Measurements from ENCODE around the gene TMEM259. TPM values are rescaled to one million over a fixed set of nuclear protein-coding genes. Genes with fewer than 3 reads are reported as not detected.

The TMEM259 gene
- total and polyA plus RNA-seq, 2 of the 13 experiments (the other 11 are each of a cell fraction or from before 2014, with no cell fraction given): 64.7 to 164 TPM

GRCh38 chr19:1000095-1000494, 20.8 kb downstream of the TMEM259 start, which contains the start of gene GRIN3B (continued):
- TF ChIP-seq, protein P1, sequence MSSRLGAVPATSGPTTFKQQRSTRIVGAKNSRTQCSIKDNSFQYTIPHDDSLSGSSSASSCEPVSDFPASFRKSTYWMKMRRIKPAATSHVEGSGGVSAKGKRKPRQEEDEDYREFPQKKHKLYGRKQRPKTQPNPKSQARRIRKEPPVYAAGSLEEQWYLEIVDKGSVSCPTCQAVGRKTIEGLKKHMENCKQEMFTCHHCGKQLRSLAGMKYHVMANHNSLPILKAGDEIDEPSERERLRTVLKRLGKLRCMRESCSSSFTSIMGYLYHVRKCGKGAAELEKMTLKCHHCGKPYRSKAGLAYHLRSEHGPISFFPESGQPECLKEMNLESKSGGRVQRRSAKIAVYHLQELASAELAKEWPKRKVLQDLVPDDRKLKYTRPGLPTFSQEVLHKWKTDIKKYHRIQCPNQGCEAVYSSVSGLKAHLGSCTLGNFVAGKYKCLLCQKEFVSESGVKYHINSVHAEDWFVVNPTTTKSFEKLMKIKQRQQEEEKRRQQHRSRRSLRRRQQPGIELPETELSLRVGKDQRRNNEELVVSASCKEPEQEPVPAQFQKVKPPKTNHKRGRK (CRISPR knock-in tag; IDR thresholded peaks at IDR 0.05): no peak
- no peak for TF ChIP-seq NFYB (CRISPR knock-in tag; IDR thresholded peaks at IDR 0.05)
- TF ChIP-seq ZNF296 (CRISPR knock-in tag; conservative IDR thresholded peaks at IDR 0.05): no peak
- TF ChIP-seq HOXA7 (CRISPR knock-in tag; IDR thresholded peaks at IDR 0.05): no peak
- no peak for TF ChIP-seq ZNF460 (CRISPR knock-in tag; IDR thresholded peaks at IDR 0.05; ENCODE audit: borderline replicate concordance)
- TF ChIP-seq, protein P2, sequence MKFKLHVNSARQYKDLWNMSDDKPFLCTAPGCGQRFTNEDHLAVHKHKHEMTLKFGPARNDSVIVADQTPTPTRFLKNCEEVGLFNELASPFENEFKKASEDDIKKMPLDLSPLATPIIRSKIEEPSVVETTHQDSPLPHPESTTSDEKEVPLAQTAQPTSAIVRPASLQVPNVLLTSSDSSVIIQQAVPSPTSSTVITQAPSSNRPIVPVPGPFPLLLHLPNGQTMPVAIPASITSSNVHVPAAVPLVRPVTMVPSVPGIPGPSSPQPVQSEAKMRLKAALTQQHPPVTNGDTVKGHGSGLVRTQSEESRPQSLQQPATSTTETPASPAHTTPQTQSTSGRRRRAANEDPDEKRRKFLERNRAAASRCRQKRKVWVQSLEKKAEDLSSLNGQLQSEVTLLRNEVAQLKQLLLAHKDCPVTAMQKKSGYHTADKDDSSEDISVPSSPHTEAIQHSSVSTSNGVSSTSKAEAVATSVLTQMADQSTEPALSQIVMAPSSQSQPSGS (CRISPR knock-in tag; IDR thresholded peaks at IDR 0.05): no peak
- no peak for TF ChIP-seq TEAD2 (CRISPR knock-in tag; IDR thresholded peaks at IDR 0.05)
- no peak for TF ChIP-seq JDP2 (CRISPR knock-in tag; IDR thresholded peaks at IDR 0.05; ENCODE audit: borderline replicate concordance)
- no peak for TF ChIP-seq ZNF7 (CRISPR knock-in tag; IDR thresholded peaks at IDR 0.05)
- no peak for TF ChIP-seq ZNF75D (CRISPR knock-in tag; IDR thresholded peaks at IDR 0.05; ENCODE audit: borderline replicate concordance)
- TF ChIP-seq ZNF615 (CRISPR knock-in tag; IDR thresholded peaks at IDR 0.05; ENCODE audit: borderline replicate concordance): no peak
- no peak for TF ChIP-seq HNRNPLL (IDR thresholded peaks at IDR 0.05; ENCODE audit: low read depth, low read length, poor library complexity, severe bottlenecking)
- TF ChIP-seq RBM39 (IDR thresholded peaks at IDR 0.05; ENCODE audit: low read depth, low read length, poor library complexity, severe bottlenecking): no peak
- 0 out of 2 replicates have a peak, but pooled peaks have one; percentile 32 for TF ChIP-seq ZKSCAN8 (CRISPR knock-in tag; IDR thresholded peaks at IDR 0.05; ENCODE audit: borderline replicate concordance)
- TF ChIP-seq, protein P3, sequence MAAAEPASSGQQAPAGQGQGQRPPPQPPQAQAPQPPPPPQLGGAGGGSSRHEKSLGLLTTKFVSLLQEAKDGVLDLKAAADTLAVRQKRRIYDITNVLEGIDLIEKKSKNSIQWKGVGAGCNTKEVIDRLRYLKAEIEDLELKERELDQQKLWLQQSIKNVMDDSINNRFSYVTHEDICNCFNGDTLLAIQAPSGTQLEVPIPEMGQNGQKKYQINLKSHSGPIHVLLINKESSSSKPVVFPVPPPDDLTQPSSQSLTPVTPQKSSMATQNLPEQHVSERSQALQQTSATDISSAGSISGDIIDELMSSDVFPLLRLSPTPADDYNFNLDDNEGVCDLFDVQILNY (CRISPR knock-in tag; conservative IDR thresholded peaks at IDR 0.05): no peak
- TF ChIP-seq ZNF263 (CRISPR knock-in tag; IDR thresholded peaks at IDR 0.05): no peak
- TF ChIP-seq, protein P4, sequence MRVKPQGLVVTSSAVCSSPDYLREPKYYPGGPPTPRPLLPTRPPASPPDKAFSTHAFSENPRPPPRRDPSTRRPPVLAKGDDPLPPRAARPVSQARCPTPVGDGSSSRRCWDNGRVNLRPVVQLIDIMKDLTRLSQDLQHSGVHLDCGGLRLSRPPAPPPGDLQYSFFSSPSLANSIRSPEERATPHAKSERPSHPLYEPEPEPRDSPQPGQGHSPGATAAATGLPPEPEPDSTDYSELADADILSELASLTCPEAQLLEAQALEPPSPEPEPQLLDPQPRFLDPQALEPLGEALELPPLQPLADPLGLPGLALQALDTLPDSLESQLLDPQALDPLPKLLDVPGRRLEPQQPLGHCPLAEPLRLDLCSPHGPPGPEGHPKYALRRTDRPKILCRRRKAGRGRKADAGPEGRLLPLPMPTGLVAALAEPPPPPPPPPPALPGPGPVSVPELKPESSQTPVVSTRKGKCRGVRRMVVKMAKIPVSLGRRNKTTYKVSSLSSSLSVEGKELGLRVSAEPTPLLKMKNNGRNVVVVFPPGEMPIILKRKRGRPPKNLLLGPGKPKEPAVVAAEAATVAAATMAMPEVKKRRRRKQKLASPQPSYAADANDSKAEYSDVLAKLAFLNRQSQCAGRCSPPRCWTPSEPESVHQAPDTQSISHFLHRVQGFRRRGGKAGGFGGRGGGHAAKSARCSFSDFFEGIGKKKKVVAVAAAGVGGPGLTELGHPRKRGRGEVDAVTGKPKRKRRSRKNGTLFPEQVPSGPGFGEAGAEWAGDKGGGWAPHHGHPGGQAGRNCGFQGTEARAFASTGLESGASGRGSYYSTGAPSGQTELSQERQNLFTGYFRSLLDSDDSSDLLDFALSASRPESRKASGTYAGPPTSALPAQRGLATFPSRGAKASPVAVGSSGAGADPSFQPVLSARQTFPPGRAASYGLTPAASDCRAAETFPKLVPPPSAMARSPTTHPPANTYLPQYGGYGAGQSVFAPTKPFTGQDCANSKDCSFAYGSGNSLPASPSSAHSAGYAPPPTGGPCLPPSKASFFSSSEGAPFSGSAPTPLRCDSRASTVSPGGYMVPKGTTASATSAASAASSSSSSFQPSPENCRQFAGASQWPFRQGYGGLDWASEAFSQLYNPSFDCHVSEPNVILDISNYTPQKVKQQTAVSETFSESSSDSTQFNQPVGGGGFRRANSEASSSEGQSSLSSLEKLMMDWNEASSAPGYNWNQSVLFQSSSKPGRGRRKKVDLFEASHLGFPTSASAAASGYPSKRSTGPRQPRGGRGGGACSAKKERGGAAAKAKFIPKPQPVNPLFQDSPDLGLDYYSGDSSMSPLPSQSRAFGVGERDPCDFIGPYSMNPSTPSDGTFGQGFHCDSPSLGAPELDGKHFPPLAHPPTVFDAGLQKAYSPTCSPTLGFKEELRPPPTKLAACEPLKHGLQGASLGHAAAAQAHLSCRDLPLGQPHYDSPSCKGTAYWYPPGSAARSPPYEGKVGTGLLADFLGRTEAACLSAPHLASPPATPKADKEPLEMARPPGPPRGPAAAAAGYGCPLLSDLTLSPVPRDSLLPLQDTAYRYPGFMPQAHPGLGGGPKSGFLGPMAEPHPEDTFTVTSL (CRISPR knock-in tag; IDR thresholded peaks at IDR 0.05; ENCODE audit: borderline replicate concordance): no peak
- TF ChIP-seq ATM (IDR thresholded peaks at IDR 0.05; ENCODE audit: borderline replicate concordance): no peak
- TF ChIP-seq SIN3B (IDR thresholded peaks at IDR 0.05; ENCODE audit: low read length): no peak
- TF ChIP-seq ZNF569 (CRISPR knock-in tag; IDR thresholded peaks at IDR 0.05; ENCODE audit: borderline replicate concordance): no peak
- no peak for TF ChIP-seq POGZ (CRISPR knock-in tag; IDR thresholded peaks at IDR 0.05)

Measured in HepG2 (cell line).